ENCODE measurements around the gene KMT2D. TPM values are rescaled to one million over a fixed set of nuclear protein-coding genes. Genes with fewer than 3 reads are reported as not detected.

KMT2D gene
- total and polyA plus RNA-seq, 2 donors (not counting 3 experiments of a cell fraction or from before 2014, with no cell fraction given): 15.1 to 120 TPM

DNA sequence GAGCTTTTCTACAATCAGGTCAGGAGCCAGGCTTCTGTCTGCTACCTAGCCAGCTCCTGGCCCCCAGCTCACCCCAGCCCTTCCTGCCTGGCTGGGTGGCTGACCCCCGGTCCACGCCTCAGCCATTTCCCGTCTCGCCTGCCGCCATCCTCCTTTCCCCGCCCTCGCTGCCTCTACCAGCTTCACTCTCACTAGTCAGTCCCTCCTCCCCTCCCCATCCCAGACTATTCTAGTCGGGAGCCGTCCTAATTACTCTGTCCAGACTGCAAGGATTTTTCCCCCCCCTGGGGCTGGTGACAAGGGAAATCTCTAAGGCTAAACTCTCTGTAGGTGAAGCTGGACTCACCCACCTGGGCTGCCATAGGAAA is 33.2 kb upstream of the KMT2D start:
- FAIRE-seq (peak; percentile 83), DNase-seq (ENCODE audit: low read depth, low spot score) (peak; percentile 49)
- ChIA-PET POLR2A (interaction anchor here (1.1 to 4.2 kb wide), 3 partner anchors 12 to 37 kb away, joined by 3 to 25 read pairs (median 10); partner anchors contain the start of genes LMBR1L and TUBA1B), CTCF (interaction anchor here (0.6 to 11.7 kb wide), 10 partner anchors 9 to 141 kb away, joined by 3 to 179 read pairs (median 14); partner anchors contain the start of genes LMBR1L and TUBA1B)
- Histone ChIP-seq H3K4me1 (ENCODE audit: control insufficient read depth, extremely low read depth, insufficient read depth, low read length) (peaks cover 48% of the 10 kb centered on the region), H3K27ac (ENCODE audit: insufficient read depth, low read depth, low read length) (no peak overlapping the region), H3K36me3 (ENCODE audit: control insufficient read depth in 2 of 2, extremely low read depth in 1 of 2, insufficient read depth in 2 of 2, low read length in 2 of 2) (peaks cover 2 to 13% of the 10 kb centered on the region in 2 experiments), H3K9ac (replicated peaks; ENCODE audit: extremely low read depth, insufficient read depth, low read length) (peak overlapping the region; percentile 17), H3K4me2 (ENCODE audit: insufficient read depth, low read length) (peak overlapping the region; percentile 85), H4K20me1 (replicated peaks; ENCODE audit: control insufficient read depth, extremely low read depth, insufficient read depth, low read length) (no peaks in the 10 kb centered on the region), H2AFZ (ENCODE audit: low read depth, low read length) (peak overlapping the region; percentile 55), H3K4me3 (replicated peaks in 1 of 3; ENCODE audit: insufficient read depth in 1 of 3, low read depth in 1 of 3, low read length in 3 of 3) (peak overlapping the region; percentile 15 to 40 (median 29)), H3K9me3 (replicated peaks; ENCODE audit: control insufficient read depth, insufficient read depth, low read length) (no peaks in the 10 kb centered on the region), H3K27me3 (ENCODE audit: control insufficient read depth in 2 of 2, insufficient read depth in 2 of 2, low read length in 2 of 2) (no peaks in the 10 kb centered on the region), H3K9me1 (replicated peaks; ENCODE audit: control insufficient read depth, extremely low read depth, insufficient read depth, low read length) (no peaks in the 10 kb centered on the region), H3K79me2 (ENCODE audit: control insufficient read depth, insufficient read depth, low read length) (no peaks in the 10 kb centered on the region)
- intact Hi-C loops (cut with micrococcal nuclease): loop anchor here (1.0 kb wide), 3 partner anchors 17 to 29 kb away; partner anchors contain the start of gene LMBR1L
- TF ChIP-seq FOS (IDR thresholded peaks at IDR 0.05; ENCODE audit: borderline replicate concordance, insufficient read depth, low read length) (no peak), POLR2AphosphoS5 (IDR thresholded peaks at IDR 0.05; ENCODE audit: insufficient read depth, low read depth, low read length) (no peak), POLR2A (IDR thresholded peaks at IDR 0.05; ENCODE audit: low read depth, low read length) (no peak)
- TF ChIP-seq, protein P1, sequence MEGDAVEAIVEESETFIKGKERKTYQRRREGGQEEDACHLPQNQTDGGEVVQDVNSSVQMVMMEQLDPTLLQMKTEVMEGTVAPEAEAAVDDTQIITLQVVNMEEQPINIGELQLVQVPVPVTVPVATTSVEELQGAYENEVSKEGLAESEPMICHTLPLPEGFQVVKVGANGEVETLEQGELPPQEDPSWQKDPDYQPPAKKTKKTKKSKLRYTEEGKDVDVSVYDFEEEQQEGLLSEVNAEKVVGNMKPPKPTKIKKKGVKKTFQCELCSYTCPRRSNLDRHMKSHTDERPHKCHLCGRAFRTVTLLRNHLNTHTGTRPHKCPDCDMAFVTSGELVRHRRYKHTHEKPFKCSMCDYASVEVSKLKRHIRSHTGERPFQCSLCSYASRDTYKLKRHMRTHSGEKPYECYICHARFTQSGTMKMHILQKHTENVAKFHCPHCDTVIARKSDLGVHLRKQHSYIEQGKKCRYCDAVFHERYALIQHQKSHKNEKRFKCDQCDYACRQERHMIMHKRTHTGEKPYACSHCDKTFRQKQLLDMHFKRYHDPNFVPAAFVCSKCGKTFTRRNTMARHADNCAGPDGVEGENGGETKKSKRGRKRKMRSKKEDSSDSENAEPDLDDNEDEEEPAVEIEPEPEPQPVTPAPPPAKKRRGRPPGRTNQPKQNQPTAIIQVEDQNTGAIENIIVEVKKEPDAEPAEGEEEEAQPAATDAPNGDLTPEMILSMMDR (IDR thresholded peaks at IDR 0.05; ENCODE audit: extremely low read depth in 1 of 2, insufficient read depth in 1 of 2, low read depth in 1 of 2, low read length in 2 of 2): no peak
- dilution Hi-C loops (cut with MboI; ENCODE audit: extremely low pct_ligation_motif_present, low sequenced_read_pairs): no loop called here
- BruUV-seq (replicated peaks): no TSS peak

All from endothelial cell of umbilical vein (primary cell).